Inflammatory macrophage treated with lipopolysaccharide for 1 hour (primary cell): Measurements from ENCODE around the gene CD79A.

Source experiments
- DNase-seq, 2 donors: peaks; one replicate each; pipeline ENCODE4 v3.0.0-alpha.2; 2020 to 2022

The CD79A gene

GRCh38 chr19:41886761-41887710 is 10.0 kb downstream of the CD79A start:
- DNase-seq, result no peak

DNA sequence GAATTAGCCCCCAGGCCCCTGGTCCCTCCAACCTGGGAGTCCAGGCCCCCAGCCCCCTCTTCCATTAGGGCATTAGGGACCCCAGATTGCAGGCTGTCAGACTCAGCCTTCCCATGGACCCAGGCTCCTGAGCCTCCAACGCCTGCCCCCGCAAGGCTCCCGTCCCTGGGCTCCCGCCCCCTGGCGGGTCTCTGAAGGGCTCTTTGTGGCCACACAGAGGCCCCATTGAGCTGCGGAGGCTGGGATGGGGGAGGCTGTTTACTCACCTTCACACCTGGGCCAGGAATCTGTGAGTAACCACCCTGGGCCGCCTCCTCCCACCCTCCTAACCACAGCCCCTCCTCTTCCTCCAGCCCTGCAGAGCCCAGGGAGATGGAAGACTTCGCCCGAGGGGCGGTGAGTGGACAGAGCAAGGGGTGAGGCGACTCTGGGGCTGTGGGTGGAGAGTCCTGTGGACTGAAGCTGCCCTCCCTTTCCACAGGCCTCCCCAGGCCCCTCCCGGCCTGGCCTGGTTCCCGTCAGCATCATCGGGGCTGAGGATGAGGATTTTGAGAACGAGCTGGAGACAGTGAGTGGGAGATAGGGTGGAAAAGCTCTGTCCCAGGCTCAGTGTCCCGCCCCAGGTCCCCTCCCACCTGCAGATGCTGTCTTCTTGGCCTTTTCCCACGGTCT is 10.8 kb downstream of the CD79A start:
- DNase-seq, result no peak

- no peak for DNase-seq
These were observed 11.8 kb downstream of the CD79A start for GRCh38 chr19:41888926-41889325.

GRCh38 chr19:41889896-41890295 is 12.8 kb downstream of the CD79A start:
- no peak for DNase-seq

DNA sequence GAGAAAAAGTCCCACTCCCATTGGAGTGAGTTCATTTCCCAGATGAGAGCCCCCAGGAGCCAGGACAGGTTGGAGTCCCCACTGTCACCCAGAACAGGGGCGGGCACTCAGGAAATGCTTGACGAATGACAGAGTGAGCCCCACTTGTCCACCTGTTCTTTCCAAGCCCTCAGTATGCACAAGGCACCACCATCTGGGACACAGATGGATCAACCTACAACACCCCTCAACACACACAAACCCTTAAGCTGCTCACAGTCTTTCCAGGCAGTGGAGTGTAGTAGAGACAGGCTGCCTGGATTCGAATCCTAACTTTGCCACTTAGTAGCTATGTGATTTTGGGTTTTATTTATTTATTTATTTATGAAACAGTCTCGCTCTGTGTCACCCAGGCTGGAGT is 13.9 kb downstream of the CD79A start:
- no peak for DNase-seq

DNA sequence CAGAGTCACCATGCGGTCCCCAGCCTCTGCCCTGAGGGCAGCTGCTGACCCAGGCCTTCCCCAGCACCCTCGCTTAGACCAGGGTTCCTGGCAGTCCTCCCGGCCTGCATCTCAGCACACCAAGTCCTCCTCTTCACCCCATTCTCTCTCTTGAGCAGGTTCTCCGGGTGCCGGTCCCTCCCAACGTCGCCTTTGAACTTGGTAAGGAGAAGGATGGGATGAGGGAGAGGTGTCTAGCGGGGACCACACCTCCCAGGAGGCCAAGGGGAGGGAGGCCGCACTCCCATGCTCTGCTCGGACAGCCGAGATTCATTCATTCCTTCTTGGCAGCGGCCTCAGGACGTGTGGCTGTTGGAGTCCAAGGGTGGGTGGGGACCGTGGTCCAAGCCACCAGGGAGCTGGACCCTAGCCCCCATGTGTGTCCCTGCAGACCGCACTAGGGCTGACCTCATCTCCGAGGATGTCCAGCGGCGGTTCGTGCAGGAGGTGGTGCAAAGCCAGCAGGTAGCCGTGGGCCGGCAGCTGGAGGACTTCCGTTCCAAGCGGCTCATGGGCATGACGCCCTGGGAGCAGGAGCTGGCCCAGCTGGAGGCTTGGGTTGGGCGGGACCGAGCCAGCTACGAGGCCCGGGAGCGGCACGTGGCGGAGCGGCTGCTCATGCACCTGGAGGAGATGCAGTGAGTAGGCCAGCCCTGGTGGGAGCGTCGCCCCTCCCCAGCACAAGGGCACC is 15.3 kb downstream of the CD79A start:
- no peak for DNase-seq

DNA sequence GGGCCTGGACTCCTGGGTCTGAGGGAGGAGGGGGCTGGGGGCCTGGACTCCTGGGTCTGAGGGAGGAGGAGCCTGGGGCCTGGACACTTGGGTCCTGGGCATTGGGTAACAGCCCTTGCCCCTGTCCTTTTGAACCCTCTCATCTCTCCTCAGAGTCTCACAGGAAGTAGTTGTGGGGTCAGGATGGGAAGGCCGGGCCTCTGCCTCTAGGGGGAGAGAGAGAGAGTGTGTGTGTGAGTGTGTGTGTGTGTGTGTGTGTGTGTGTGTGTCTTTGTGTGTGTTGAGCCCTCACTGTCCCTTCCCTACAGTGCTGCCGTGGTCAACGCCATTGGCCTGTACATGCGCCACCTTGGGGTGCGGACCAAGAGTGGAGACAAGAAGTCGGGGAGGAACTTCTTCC is 16.8 kb downstream of the CD79A start:
- peak in 1 of 2 donors; percentile 17 for DNase-seq

- no peak for DNase-seq
These were observed 17.3 kb downstream of the CD79A start for GRCh38 chr19:41894350-41894749.

GRCh38 chr19:41895745-41896580 is 18.9 kb downstream of the CD79A start:
- no peak for DNase-seq

DNA sequence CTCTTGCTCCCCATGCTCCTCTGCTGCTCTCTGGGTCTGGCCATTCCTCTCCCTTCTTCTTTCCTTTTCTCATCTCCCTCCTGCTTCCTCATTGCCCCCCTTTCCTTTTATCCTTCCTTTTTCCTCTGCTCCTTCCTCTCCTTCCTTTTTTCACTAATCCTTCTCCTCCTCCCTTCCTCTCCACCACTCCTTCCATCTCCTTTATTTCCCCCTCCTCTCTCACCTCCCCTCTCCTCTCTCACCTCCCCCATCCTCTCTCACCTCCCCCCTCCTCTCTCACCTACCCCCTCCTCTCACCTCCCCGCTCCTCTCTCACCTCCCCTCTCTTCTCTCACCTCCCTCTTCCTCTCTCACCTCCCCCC is 19.5 kb downstream of the CD79A start:
- DNase-seq, result no peak

GRCh38 chr19:41897181-41897580 is 20.1 kb downstream of the CD79A start:
- no peak for DNase-seq

- DNase-seq, result no peak
These were observed 20.7 kb downstream of the CD79A start for GRCh38 chr19:41897820-41898219.

GRCh38 chr19:41898235-41898634 is 21.2 kb downstream of the CD79A start:
- no peak for DNase-seq

GRCh38 chr19:41901707-41902360 is 24.8 kb downstream of the CD79A start:
- DNase-seq, result no peak

DNA sequence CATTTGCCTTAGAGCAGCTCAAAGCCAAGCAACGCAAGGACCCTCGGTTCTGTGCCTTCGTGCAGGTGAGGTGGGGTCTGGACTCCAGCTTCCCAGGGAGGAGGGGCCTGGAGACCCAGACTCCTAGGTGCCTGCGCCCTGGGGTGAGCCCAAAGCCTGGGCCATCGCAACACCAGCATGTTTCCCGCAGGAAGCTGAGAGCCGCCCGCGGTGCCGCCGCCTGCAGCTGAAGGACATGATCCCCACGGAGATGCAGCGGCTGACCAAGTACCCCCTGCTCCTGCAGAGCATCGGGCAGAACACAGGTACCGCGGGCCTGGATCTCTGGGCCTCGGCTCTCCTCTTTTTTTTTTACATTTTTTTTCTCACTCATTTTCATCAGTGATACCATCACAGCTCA is 25.5 kb downstream of the CD79A start:
- DNase-seq, result no peak

DNA sequence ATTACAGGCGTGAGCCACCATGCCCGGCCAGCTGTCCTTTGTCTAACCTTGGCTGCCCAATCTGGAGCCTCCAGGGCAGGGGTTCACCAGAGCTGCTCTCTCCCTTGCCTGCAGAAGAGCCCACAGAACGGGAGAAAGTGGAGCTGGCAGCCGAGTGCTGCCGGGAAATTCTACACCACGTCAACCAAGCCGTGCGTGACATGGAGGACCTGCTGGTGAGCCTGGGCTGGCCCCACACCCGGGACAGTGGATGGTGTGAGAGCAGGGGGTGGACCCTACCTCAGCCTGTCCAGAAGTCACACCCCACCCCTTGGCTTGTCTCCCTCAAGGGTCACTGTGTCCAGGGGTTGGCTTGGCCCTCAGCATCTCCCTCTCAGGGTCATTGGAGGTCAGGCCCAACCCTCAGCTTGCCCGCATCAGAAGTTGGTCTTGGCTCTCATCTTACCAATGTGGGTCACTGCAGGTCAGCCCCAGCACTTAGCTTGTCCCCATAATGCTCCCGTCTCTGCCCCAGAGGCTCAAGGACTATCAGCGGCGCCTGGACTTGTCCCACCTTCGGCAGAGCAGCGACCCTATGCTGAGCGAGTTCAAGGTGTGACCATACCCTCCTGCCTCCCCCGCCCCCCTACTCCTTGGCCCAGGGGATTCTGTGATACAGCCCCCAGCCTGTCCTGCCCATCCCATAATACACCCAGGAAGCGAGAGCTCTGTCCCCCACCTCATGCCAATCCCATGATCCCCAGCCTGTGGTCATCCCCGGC is 26.3 kb downstream of the CD79A start:
- DNase-seq, result no peak

DNA sequence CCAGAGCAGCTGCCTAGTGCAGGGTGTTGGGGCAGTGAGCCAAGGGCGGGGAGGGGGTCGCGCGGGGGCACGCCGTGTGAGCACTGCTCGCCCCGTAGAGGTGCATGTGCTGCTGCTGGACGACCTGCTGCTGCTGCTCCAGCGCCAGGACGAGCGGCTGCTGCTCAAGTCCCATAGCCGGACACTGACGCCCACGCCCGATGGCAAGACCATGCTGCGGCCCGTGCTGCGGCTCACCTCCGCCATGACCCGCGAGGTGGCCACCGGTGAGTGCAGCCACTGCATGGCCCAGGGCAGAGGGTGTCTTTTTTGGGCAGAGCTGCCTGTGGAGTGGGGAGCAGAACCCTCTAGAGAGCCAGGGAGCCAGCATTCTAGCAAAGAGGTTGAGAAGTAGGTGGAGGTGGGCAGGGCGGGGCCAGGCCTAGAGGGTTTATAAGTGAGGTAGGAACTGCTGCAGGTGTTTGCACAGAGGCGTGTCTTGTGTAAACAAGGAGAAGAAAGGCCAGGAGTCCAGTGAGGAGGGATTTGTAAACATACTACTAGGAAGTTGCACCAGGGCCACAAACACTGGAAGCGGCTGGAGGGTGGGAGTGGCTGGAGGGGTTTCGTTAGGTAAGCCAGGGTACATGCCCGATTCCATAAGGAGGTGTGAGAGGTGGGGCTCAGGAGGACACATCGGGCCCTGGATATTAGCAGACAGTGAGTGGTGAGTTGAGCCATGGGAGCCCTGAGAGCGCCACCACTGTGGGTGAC is 27.2 kb downstream of the CD79A start:
- DNase-seq, result no peak

DNA sequence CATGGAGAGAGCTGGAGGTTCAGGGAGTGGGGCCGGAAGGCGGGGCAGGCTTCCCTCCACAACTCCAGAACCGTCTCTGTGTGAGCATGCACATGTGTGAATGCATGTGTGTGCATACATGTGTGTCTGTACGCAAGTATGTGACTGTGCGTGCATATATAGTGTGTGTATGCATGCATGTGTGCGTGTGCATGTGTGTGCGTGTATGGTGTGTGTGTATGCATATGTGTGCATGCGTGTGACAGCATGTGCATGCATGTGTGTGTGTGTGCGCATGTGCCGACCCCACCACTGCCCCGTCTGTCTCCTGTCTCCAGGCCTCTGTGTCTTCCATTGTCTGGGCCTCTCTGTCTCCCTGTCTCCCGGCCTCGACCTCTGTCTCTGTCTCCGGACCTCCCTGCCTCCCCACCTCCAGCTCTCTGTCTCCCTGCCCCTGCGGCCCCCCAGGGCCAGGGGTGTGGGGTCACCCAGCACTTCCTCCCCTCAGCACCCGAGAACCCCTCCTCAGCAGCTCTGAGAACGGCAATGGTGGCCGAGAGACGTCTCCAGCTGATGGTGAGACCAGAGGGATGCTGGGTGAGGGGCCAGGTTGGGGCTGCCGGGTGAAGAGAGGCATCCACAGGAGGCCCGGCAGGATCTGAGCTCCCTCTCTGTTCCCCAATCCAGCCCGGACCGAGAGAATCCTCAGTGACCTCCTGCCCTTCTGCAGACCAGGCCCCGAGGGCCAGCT is 28.4 kb downstream of the CD79A start:
- DNase-seq, result no peak

DNA sequence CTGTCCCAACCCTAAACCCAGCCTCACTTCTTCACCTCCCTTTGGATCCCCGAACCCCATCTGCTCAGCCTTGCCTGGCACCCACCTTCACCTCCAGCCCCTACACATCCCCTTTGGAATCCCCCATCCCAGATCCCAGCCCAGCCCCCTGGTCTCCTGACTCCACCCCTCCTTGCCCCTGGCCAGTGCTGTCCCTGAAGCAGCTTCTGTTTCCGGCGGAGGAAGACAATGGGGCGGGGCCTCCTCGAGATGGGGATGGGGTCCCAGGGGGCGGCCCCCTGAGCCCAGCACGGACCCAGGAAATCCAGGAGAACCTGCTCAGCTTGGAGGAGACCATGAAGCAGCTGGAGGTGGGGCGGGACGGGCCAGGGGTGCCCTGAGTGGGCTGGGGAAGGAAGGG is 29.2 kb downstream of the CD79A start:
- DNase-seq, result no peak
